Heart left ventricle (tissue), 16 donors: ENCODE data around the gene ALPP. TPM values are rescaled to one million over a fixed set of nuclear protein-coding genes. Genes with fewer than 3 reads are reported as not detected.

Experiments
- ATAC-seq, 4 donors: fragments of 200-7000 bp; cut with Tn5 transposase; one replicate each; pipeline ENCODE4 v1.9.1; 2020 to 2022; ENCODE audit warnings: moderate library complexity in 4 of 4, mild to moderate bottlenecking in 3 of 4, moderate number of reproducible peaks in 1 of 4
- DNase-seq, 5 donors: peaks; one replicate each; pipeline ENCODE4 v3.0.0-alpha.2; 2020
- H3K27ac ChIP-seq, 12 donors: fragments of 200-600 bp; sonication (generic) in 4 of 12; one replicate each; pipeline versions ENCODE4 v1.5.0 to v1.8.0; 2016 to 2022; ENCODE audit warnings: mild to moderate bottlenecking in 2 of 12
- H3K27me3 ChIP-seq, 9 donors: fragments of 200-600 bp; sonication (generic) in 2 of 9; one replicate each; pipeline versions ENCODE4 v1.5.1 to v1.8.0; 2016 to 2022; ENCODE audit warnings: mild to moderate bottlenecking in 3 of 9
- H3K36me3 ChIP-seq, 9 donors: fragments of 200-600 bp; sonication (generic) in 2 of 9; one replicate each; pipeline versions ENCODE4 v1.5.0 to v1.8.0; 2018 to 2022; ENCODE audit warnings: mild to moderate bottlenecking in 2 of 9
- H3K4me1 ChIP-seq, 12 donors: fragments of 200-600 bp; sonication (generic) in 4 of 12; one replicate each; pipeline versions ENCODE4 v1.5.0 to v1.8.0; 2016 to 2022; ENCODE audit warnings: mild to moderate bottlenecking in 3 of 12
- H3K4me3 ChIP-seq, 12 donors: fragments of 200-600 bp; sonication (generic) in 4 of 12; one replicate each; pipeline versions ENCODE4 v1.5.0 to v1.8.0; 2017 to 2022; ENCODE audit warnings: mild to moderate bottlenecking in 9 of 12, moderate library complexity in 4 of 12
- H3K9me3 ChIP-seq, 12 donors: fragments of 200-600 bp; sonication (generic) in 4 of 12; one replicate each; pipeline versions ENCODE4 v1.5.0 to v1.8.0; 2016 to 2022; ENCODE audit warnings: mild to moderate bottlenecking in 1 of 12
- CTCF ChIP-seq, 12 donors: fragments of 200-600 bp; sonication (generic) in 4 of 12; IDR thresholded peaks; one replicate each; pipeline versions ENCODE4 v1.5.0 to v1.8.0; 2018 to 2022; ENCODE audit warnings: antibody characterized with exemption in 12 of 12, mild to moderate bottlenecking in 5 of 12
- POLR2A ChIP-seq, 2 donors: fragments of 450-650 bp; IDR thresholded peaks; one replicate each; pipeline ENCODE4 v1.6.1; 2017; ENCODE audit warnings: antibody characterized with exemption in 2 of 2, mild to moderate bottlenecking in 2 of 2, moderate library complexity in 2 of 2
- WGBS, 4 donors: extraction: QIAGEN DNeasy Blood & Tissue Kit in 2 of 4; methylation state at CpG; one replicate each; pipeline versions ENCODE4 v1.1.5 to v1.1.7; 2013 to 2018; 5-methylcytosine and 5-hydroxymethylcytosine counted together
- intact Hi-C, 10 donors: fragments of 100-400 bp; cut with DNase I; formaldehyde crosslinking; loops; one replicate each; pipeline versions ENCODE4 v1.11.1 to v1.14.2; 2022
- polyA plus RNA-seq, 2 donors: library from polyadenylated mRNA; stranded (reverse); fragments of 200-250 nt; gene quantifications; one replicate each; pipeline ENCODE4 v1.2.3, GENCODE V29; 2013
- total RNA-seq, 9 donors: library from RNA; depleted of rRNA in 2 of 9; stranded (reverse); fragments of >200 nt in 2 of 9; fragmentation: NEBNext Ultra II Directional in 3 of 9; extraction: Animal tissue kit (Norgen Biotek cat#: 25700) in 3 of 9; gene quantifications; one replicate each; pipeline versions ENCODE4 v1.1.0 to v1.2.4, GENCODE V29; 2016 to 2023
- donor health status: ischemic (EF 13 %, LVEDD 7.1; RV severe dilation, severe dysfunction).
- donor health status: healthy with polysubstance abuse.
- donor health status: DM: no; HTN: yes; CAD: no.
- donor health status: DM: no; HTN: no; CAD: no.
- donor health status: ischemic (EF 25% LVEDD 6.9; RV normal size, moderate dysfunction).
- donor health status: ischemic (EF 25% LVEDD 5.7; RV mildly dilated, moderate dysfunction).
- donor health status: healthy.
- donor health status: DM: yes; HTN: yes; CAD: no.
- donor health status: ischemic (EF 35%, LVEDD 5.7; RV mildly dilated, moderate dysfunction).
- donor health status: nonischemic (EF 11% LVEDD 7.7; RV severe dilation, severe dysfunction).
- donor health status: DM: yes; HTN: yes; CAD: no.
- donor health status: PGD.
- donor health status: ischemic (EF 29% LVEDD 5.4; RV normal size, mild dysfunction).
- donor health status: nonischemic (EF 23%, LVEDD 6.1; RV moderate dilation, normal function).

Gene ALPP
- total and polyA plus RNA-seq, 11 donors, result not detected

- Histone ChIP-seq H3K27ac (no peak overlapping the region), H3K27me3 (no peaks in the 10 kb centered on the region), H3K4me1 (no peaks in the 10 kb centered on the region), H3K36me3 (peaks cover 0 to 6% (median 0%) of the 10 kb centered on the region in 9 donors), H3K9me3 (no peaks in the 10 kb centered on the region), H3K4me3 (no peak overlapping the region)
- TF ChIP-seq POLR2A (IDR thresholded peaks at IDR 0.05), result no peak
- no peak for TF ChIP-seq CTCF (IDR thresholded peaks at IDR 0.05)
- ATAC-seq (no peak), DNase-seq (peak in 2 of 5 donors; percentile 14 to 18)
- intact Hi-C loops, result loop anchor here in 1 of 10 donors (10.0 kb wide), 1 partner anchor 94 kb away; no protein-coding TSS in a partner anchor
- WGBS, 4 donors, result 87 to 94% (median 92%) methylated on average over 17 of the region's 17 CpGs
These were observed 37.4 kb upstream of the ALPP start for GRCh38 chr2:232341061-232341738.

GRCh38 chr2:232341739-232342126 lies 36.8 kb upstream of the ALPP start:
- WGBS, 4 donors, result 95 to 97% (median 96%) methylated on average over 4 of the region's 4 CpGs
- peak in 2 of 5 donors; percentile 15 to 38 for DNase-seq
- no peak for TF ChIP-seq CTCF (IDR thresholded peaks at IDR 0.05)
- TF ChIP-seq POLR2A (IDR thresholded peaks at IDR 0.05), result no peak
- Histone ChIP-seq H3K9me3 (no peaks in the 10 kb centered on the region), H3K27ac (no peak overlapping the region), H3K36me3 (peaks cover 0 to 4% (median 0%) of the 10 kb centered on the region in 9 donors), H3K4me3 (no peak overlapping the region), H3K4me1 (no peaks in the 10 kb centered on the region), H3K27me3 (no peaks in the 10 kb centered on the region)
- intact Hi-C loops, result loop anchor here in 1 of 10 donors (10.0 kb wide), 1 partner anchor 93 kb away; no protein-coding TSS in a partner anchor
- ATAC-seq, result no peak

GRCh38 chr2:232342635-232343565 lies 35.7 kb upstream of the ALPP start:
- Histone ChIP-seq H3K27me3 (peaks cover 0 to 2% (median 0%) of the 10 kb centered on the region in 9 donors), H3K4me3 (no peak overlapping the region), H3K36me3 (no peaks in the 10 kb centered on the region), H3K9me3 (no peaks in the 10 kb centered on the region), H3K27ac (no peak overlapping the region), H3K4me1 (no peaks in the 10 kb centered on the region)
- ATAC-seq (no peak), DNase-seq (peak in 2 of 5 donors; percentile 13 to 44)
- TF ChIP-seq CTCF (IDR thresholded peaks at IDR 0.05), result no peak
- no peak for TF ChIP-seq POLR2A (IDR thresholded peaks at IDR 0.05)
- intact Hi-C loops, result loop anchor here in 1 of 10 donors (10.0 kb wide), 1 partner anchor 92 kb away; no protein-coding TSS in a partner anchor
- 72 to 78% (median 75%) methylated on average over 18 to 19 of the region's 19 CpGs for WGBS, 4 donors

GRCh38 chr2:232343821-232344220 lies 34.7 kb upstream of the ALPP start:
- TF ChIP-seq POLR2A (IDR thresholded peaks at IDR 0.05) (no peak), CTCF (IDR thresholded peaks at IDR 0.05) (no peak)
- DNase-seq, result no peak
- ATAC-seq, result no peak
- Histone ChIP-seq H3K27ac (no peak overlapping the region), H3K4me1 (no peaks in the 10 kb centered on the region), H3K4me3 (no peak overlapping the region), H3K27me3 (peaks cover 0 to 10% (median 0%) of the 10 kb centered on the region in 9 donors), H3K36me3 (no peaks in the 10 kb centered on the region), H3K9me3 (no peaks in the 10 kb centered on the region)
- intact Hi-C loops, result loop anchor here in 1 of 10 donors (10.0 kb wide), 1 partner anchor 91 kb away; no protein-coding TSS in a partner anchor
- 71 to 82% (median 75%) methylated on average over 6 of the region's 6 CpGs for WGBS, 4 donors
